HG03558 (cell line): ENCODE results near the gene GDPGP1.

Source experiments
- ATAC-seq: cut with Tn5 transposase; IDR thresholded peaks from one replicate; pipeline ENCODE4 v1.9.1; 2021; ENCODE audit warnings: moderate number of reproducible peaks; ENCODE audit not compliant: unreplicated experiment; ENCODE audit errors: extremely low read depth

Gene GDPGP1

DNA sequence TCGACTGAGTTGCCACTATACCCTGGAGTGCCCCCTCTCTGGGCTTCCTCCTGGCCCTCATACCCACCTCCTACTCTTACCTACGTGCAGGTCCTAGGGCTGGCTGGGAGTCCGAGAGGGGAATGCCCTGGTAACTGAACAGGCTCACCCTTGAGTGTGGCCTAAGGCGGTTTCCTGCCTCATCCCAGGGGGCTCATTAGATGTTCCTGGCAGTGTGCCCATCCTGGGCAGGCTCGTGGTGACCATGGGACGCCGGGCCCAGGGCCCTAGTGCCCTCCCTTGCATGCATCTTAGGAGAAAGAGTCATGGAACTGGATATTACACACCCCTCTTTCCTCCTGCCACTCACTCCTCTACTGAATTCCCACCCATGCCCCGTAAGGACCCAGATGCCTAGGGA lies 30.1 kb upstream of the GDPGP1 start:
- no peak for ATAC-seq

GRCh38 chr15:90205050-90205848 lies 28.8 kb upstream of the GDPGP1 start:
- no peak for ATAC-seq

DNA sequence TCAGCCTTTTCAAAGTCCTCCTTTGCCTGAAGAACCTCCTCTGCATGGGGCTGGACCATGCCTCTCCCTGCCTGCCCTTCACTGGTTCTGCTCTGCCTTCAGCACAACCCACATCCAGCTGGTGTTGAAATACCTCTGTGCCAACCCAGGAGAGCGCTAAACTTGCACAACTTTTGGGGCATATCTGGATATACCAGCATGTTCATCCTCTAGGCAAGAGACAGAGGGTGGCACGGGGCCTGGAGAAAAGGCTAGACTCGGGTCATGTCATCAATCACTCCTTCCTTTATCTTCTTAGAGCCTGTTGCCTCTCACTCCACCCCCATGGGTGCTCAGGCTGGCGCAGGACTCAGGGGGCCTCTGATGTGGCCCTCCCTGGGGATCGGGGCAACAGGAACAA lies 28.1 kb upstream of the GDPGP1 start:
- no peak for ATAC-seq

GRCh38 chr15:90207252-90207651 lies 26.8 kb upstream of the GDPGP1 start:
- ATAC-seq: no peak

- no peak for ATAC-seq
Observed at GRCh38 chr15:90208356-90208755, 25.7 kb upstream of the GDPGP1 start.

DNA sequence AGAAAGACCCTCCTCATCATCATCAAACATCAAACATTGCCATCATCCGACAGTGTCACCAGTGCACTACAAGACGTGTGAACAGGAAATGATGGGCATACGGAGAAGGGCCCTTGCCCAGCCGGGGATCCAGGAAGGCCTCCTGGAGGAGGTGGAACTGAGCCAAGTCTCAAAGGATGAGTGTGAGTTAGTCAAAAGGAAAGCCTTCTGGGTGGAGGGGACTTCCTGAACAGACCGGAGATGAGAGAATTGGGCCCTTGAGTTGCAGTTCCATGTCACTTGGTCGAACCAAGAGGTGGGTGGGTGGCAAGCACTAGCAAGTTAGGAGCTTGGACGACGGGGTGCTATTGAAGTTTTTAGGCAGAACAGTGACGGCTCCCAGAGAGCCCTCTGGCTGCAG lies 24.4 kb upstream of the GDPGP1 start:
- no peak for ATAC-seq

- ATAC-seq: no peak
Observed at GRCh38 chr15:90210593-90210992, 23.4 kb upstream of the GDPGP1 start.

GRCh38 chr15:90211009-90211408 lies 23.0 kb upstream of the GDPGP1 start:
- no peak for ATAC-seq

- ATAC-seq: no peak
Observed at GRCh38 chr15:90211440-90212143, 22.4 kb upstream of the GDPGP1 start.

GRCh38 chr15:90212221-90213098 lies 21.5 kb upstream of the GDPGP1 start:
- no peak for ATAC-seq

GRCh38 chr15:90213122-90213817 lies 20.7 kb upstream of the GDPGP1 start:
- ATAC-seq: no peak

DNA sequence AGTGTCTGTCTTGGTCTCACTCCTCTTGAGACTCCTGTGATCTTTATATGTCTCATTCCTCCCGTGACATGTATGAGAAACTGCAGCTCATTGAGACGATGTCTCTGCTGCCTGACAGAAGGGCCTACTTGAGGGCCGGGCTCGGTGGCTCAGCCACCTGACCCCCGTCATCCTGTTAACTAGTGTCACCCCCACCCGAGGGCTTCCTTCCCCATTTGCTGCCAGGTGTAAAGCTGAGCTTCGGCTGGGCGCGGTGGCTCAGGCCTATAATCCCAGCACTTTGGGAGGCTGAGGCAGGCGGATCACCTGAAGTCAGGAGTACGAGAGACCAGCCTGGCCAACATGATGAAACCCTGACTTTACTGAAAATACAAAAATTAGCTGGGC lies 20.2 kb upstream of the GDPGP1 start:
- no peak for ATAC-seq

DNA sequence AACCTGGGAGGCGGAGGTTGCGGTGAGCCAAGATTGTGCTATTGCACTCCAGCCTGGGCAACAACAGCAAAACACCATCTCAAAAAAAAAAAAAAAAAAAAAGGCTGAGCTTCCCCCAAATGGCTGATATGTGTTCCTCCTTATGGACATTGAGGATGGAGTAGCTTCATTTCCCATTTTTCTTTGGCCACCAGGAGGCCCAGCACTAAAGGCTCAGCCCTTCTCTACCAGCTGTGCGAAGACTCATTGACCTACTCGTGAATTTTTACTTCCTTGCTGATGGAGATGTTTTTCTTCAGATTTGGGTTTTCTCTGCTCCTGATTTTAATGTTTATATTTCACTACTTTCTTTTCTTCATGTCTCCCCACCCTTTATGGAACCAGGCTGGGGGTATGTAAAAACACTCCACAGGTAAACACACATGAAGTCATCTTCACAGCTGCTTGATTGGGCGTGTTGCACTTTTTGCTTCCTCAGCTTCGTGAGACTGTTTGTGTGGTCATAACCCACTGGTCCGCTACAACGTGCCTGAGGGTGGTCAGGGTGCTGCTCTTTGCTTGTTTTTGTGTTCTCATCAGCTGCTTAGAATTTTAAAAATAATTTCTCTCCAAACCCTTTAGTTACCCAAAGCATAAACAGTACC lies 19.3 kb upstream of the GDPGP1 start:
- no peak for ATAC-seq

GRCh38 chr15:90217671-90218394 lies 16.2 kb upstream of the GDPGP1 start:
- no peak for ATAC-seq

DNA sequence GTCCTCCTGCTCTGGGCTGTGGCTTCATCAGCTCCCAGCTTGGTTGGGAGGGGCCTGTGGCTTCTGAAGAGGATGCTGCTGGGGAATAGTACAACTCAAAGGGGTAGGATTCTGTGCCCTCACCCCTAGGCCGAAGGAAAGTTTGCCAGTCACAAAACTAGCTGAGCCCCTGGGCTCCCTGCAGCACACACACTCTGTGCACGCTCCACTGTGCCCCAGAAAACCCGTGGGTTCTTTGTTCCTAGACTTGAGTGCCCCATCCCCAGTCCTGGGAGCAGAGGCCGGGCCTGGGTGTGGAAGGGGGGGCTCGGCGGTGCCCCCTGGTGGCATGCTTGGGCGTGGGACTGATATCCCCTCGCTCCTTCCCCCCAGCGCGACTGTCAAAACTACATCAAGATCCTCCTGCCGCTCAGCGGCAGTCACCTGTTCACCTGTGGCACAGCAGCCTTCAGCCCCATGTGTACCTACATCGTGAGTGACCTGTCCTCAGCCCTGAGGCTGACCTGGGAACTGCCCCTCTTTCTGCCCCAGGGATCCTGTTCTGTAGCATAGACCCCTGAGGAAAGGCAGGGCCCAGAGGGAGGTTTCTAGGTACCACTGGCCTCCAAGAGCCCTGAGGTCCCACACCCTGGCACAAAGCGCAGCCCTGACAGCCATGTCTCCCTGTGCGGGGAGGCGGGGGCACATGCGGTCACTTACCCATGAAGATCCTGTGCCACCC lies 14.4 kb upstream of the GDPGP1 start:
- no peak for ATAC-seq

DNA sequence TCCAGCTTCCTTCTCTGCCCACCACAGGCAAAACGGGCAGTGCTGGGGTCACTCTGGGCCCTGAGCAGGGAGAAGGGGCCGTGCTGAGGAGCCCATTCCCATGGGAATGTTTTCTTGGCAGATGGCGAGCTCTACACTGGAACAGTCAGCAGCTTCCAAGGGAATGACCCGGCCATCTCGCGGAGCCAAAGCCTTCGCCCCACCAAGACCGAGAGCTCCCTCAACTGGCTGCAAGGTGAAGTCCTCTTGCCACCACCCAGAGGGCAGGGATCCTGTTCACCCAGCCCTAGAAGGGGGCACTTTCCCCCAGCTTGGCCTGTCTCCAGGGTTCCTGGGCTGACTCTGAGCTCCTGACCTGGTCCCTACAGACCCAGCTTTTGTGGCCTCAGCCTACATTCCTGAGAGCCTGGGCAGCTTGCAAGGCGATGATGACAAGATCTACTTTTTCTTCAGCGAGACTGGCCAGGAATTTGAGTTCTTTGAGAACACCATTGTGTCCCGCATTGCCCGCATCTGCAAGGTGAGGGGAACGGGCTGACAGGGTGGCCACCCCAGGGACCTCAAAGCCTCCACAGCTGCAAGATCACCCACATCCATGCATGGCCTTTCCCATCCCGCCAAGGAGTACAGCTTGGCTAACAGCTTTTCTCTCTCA lies 12.6 kb upstream of the GDPGP1 start:
- no peak for ATAC-seq

GRCh38 chr15:90222547-90222946 lies 11.5 kb upstream of the GDPGP1 start:
- ATAC-seq: no peak
